Measurements from ENCODE around the gene FANCD2. TPM values are rescaled to one million over a fixed set of nuclear protein-coding genes. Genes with fewer than 3 reads are reported as not detected.
"Not testable (repeated sequence)": the region's sequence is repeated elsewhere in the genome, so short reads cannot be mapped to it uniquely, and the experiment has no call there.

FANCD2 gene
- polyA plus RNA-seq, 4 donors = 0.45 to 13.9 (median 4.4) TPM

GRCh38 chr3:10074666-10075065, 48.4 kb downstream of the FANCD2 start:
- Histone ChIP-seq H3K27me3 (ENCODE audit: control insufficient read depth in 3 of 3, insufficient read depth in 3 of 3, low read length in 3 of 3) (no peaks in the 10 kb centered on the region), H3K4me3 (ENCODE audit: low read depth in 1 of 3, low read length in 3 of 3) (no peak overlapping the region), H3K36me3 (ENCODE audit: control insufficient read depth in 3 of 3, insufficient read depth in 2 of 3, low read depth in 1 of 3, low read length in 3 of 3) (peaks cover 0 to 3% (median 0%) of the 10 kb centered on the region in 3 donors), H3K4me1 (ENCODE audit: control insufficient read depth in 3 of 3, insufficient read depth in 2 of 3, low read depth in 1 of 3, low read length in 2 of 3) (no peaks in the 10 kb centered on the region), H3K27ac (ENCODE audit: low read depth in 1 of 3, low read length in 2 of 3) (no peak overlapping the region), H3K9me3 (ENCODE audit: control insufficient read depth in 2 of 2, insufficient read depth in 1 of 2, low read depth in 1 of 2, low read length in 1 of 2) (no peaks in the 10 kb centered on the region)
- DNase-seq = no peak
- FAIRE-seq = no peak

GRCh38 chr3:10081871-10082270, 55.6 kb downstream of the FANCD2 start:
- no peaks in the 10 kb centered on the region for H3K27me3 ChIP-seq (ENCODE audit: control insufficient read depth in 3 of 3, insufficient read depth in 3 of 3, low read length in 3 of 3)
- peaks cover 0 to 4% (median 0%) of the 10 kb centered on the region in 3 donors for H3K36me3 ChIP-seq (ENCODE audit: control insufficient read depth in 3 of 3, insufficient read depth in 2 of 3, low read depth in 1 of 3, low read length in 3 of 3)
- DNase-seq = no peak
- WGBS, 3 donors = 96 to 100% (median 97%) methylated on average over 4 of the region's 4 CpGs
- no peak for FAIRE-seq
- no peak overlapping the region for H3K4me3 ChIP-seq (ENCODE audit: low read depth in 1 of 3, low read length in 3 of 3)
- no peaks in the 10 kb centered on the region for H3K9me3 ChIP-seq (ENCODE audit: control insufficient read depth in 2 of 2, insufficient read depth in 1 of 2, low read depth in 1 of 2, low read length in 1 of 2)
- no peaks in the 10 kb centered on the region for H3K4me1 ChIP-seq (ENCODE audit: control insufficient read depth in 3 of 3, insufficient read depth in 2 of 3, low read depth in 1 of 3, low read length in 2 of 3)
- no peak overlapping the region for H3K27ac ChIP-seq (ENCODE audit: low read depth in 1 of 3, low read length in 2 of 3)

GRCh38 chr3:10085738-10086137, 59.5 kb downstream of the FANCD2 start:
- Histone ChIP-seq H3K4me1 (ENCODE audit: control insufficient read depth in 3 of 3, insufficient read depth in 2 of 3, low read depth in 1 of 3, low read length in 2 of 3) (no peaks in the 10 kb centered on the region), H3K27ac (ENCODE audit: low read depth in 1 of 3, low read length in 2 of 3) (no peak overlapping the region), H3K36me3 (ENCODE audit: control insufficient read depth in 3 of 3, insufficient read depth in 2 of 3, low read depth in 1 of 3, low read length in 3 of 3) (peaks cover 0 to 4% (median 0%) of the 10 kb centered on the region in 3 donors), H3K9me3 (ENCODE audit: control insufficient read depth in 2 of 2, insufficient read depth in 1 of 2, low read depth in 1 of 2, low read length in 1 of 2) (no peaks in the 10 kb centered on the region), H3K4me3 (ENCODE audit: low read depth in 1 of 3, low read length in 3 of 3) (no peak overlapping the region), H3K27me3 (ENCODE audit: control insufficient read depth in 3 of 3, insufficient read depth in 3 of 3, low read length in 3 of 3) (no peaks in the 10 kb centered on the region)
- WGBS, 3 donors = 60 to 90% (median 67%) methylated on average over 1 of the region's 1 CpG
- no peak for DNase-seq
- FAIRE-seq = no peak

GRCh38 chr3:10088256-10088655, 62.0 kb downstream of the FANCD2 start:
- 49 to 73% (median 61%) methylated on average over 4 of the region's 4 CpGs for WGBS, 3 donors
- H3K4me3 ChIP-seq (ENCODE audit: low read depth in 1 of 3, low read length in 3 of 3) = no peak overlapping the region
- FAIRE-seq (no peak), DNase-seq (no peak)
- no peaks in the 10 kb centered on the region for H3K9me3 ChIP-seq (ENCODE audit: control insufficient read depth in 2 of 2, insufficient read depth in 1 of 2, low read depth in 1 of 2, low read length in 1 of 2)
- no peaks in the 10 kb centered on the region for H3K4me1 ChIP-seq (ENCODE audit: control insufficient read depth in 3 of 3, insufficient read depth in 2 of 3, low read depth in 1 of 3, low read length in 2 of 3)
- peaks cover 0 to 11% (median 0%) of the 10 kb centered on the region in 3 donors for H3K36me3 ChIP-seq (ENCODE audit: control insufficient read depth in 3 of 3, insufficient read depth in 2 of 3, low read depth in 1 of 3, low read length in 3 of 3)
- no peaks in the 10 kb centered on the region for H3K27me3 ChIP-seq (ENCODE audit: control insufficient read depth in 3 of 3, insufficient read depth in 3 of 3, low read length in 3 of 3)
- H3K27ac ChIP-seq (ENCODE audit: low read depth in 1 of 3, low read length in 2 of 3) = no peak overlapping the region

GRCh38 chr3:10090179-10090578, 63.9 kb downstream of the FANCD2 start:
- peak; percentile 72 to 79 for DNase-seq
- H3K27ac ChIP-seq (ENCODE audit: low read depth in 1 of 3, low read length in 2 of 3) = peak overlapping the region; percentile 40 to 80 (median 76)

GRCh38 chr3:10090774-10091173, 64.5 kb downstream of the FANCD2 start:
- peaks cover 0 to 11% (median 0%) of the 10 kb centered on the region in 3 donors for H3K36me3 ChIP-seq (ENCODE audit: control insufficient read depth in 3 of 3, insufficient read depth in 2 of 3, low read depth in 1 of 3, low read length in 3 of 3)
- H3K4me3 ChIP-seq (ENCODE audit: low read depth in 1 of 3, low read length in 3 of 3); FAIRE-seq; DNase-seq; H3K9me3 ChIP-seq (ENCODE audit: control insufficient read depth in 2 of 2, insufficient read depth in 1 of 2, low read depth in 1 of 2, low read length in 1 of 2); H3K27me3 ChIP-seq (ENCODE audit: control insufficient read depth in 3 of 3, insufficient read depth in 3 of 3, low read length in 3 of 3); H3K27ac ChIP-seq (ENCODE audit: low read depth in 1 of 3, low read length in 2 of 3); H3K4me1 ChIP-seq (ENCODE audit: control insufficient read depth in 3 of 3, insufficient read depth in 2 of 3, low read depth in 1 of 3, low read length in 2 of 3): not testable (repeated sequence)
- WGBS, 3 donors = 20 to 67% (median 65%) methylated on average over 1 of the region's 1 CpG

More at GRCh38 chr3:10090179-10090578, 63.9 kb downstream of the FANCD2 start:
- no peaks in the 10 kb centered on the region for H3K4me1 ChIP-seq (ENCODE audit: control insufficient read depth in 3 of 3, insufficient read depth in 2 of 3, low read depth in 1 of 3, low read length in 2 of 3)
- H3K9me3 ChIP-seq (ENCODE audit: control insufficient read depth in 2 of 2, insufficient read depth in 1 of 2, low read depth in 1 of 2, low read length in 1 of 2) = no peaks in the 10 kb centered on the region
- H3K4me3 ChIP-seq (ENCODE audit: low read depth in 1 of 3, low read length in 3 of 3) = no peak overlapping the region
- no peak for FAIRE-seq
- 14 to 74% (median 50%) methylated on average over 6 of the region's 6 CpGs for WGBS, 3 donors
- H3K36me3 ChIP-seq (ENCODE audit: control insufficient read depth in 3 of 3, insufficient read depth in 2 of 3, low read depth in 1 of 3, low read length in 3 of 3) = peaks cover 0 to 11% (median 0%) of the 10 kb centered on the region in 3 donors
- H3K27me3 ChIP-seq (ENCODE audit: control insufficient read depth in 3 of 3, insufficient read depth in 3 of 3, low read length in 3 of 3) = no peaks in the 10 kb centered on the region

- H3K27ac ChIP-seq (ENCODE audit: low read depth in 1 of 3, low read length in 2 of 3); H3K9me3 ChIP-seq (ENCODE audit: control insufficient read depth in 2 of 2, insufficient read depth in 1 of 2, low read depth in 1 of 2, low read length in 1 of 2); H3K36me3 ChIP-seq (ENCODE audit: control insufficient read depth in 3 of 3, insufficient read depth in 2 of 3, low read depth in 1 of 3, low read length in 3 of 3); FAIRE-seq; DNase-seq; H3K4me1 ChIP-seq (ENCODE audit: control insufficient read depth in 3 of 3, insufficient read depth in 2 of 3, low read depth in 1 of 3, low read length in 2 of 3); H3K27me3 ChIP-seq (ENCODE audit: control insufficient read depth in 3 of 3, insufficient read depth in 3 of 3, low read length in 3 of 3); H3K4me3 ChIP-seq (ENCODE audit: low read depth in 1 of 3, low read length in 3 of 3): not testable (repeated sequence)
- WGBS, 3 donors = 68 to 81% (median 80%) methylated on average over 1 to 2 of the region's 2 CpGs
These were observed 65.2 kb downstream of the FANCD2 start for GRCh38 chr3:10091387-10091786.

- FAIRE-seq (no peak), DNase-seq (no peak)
- peaks cover 0 to 7% (median 0%) of the 10 kb centered on the region in 3 donors for H3K36me3 ChIP-seq (ENCODE audit: control insufficient read depth in 3 of 3, insufficient read depth in 2 of 3, low read depth in 1 of 3, low read length in 3 of 3)
- WGBS, 3 donors = 96 to 100% (median 96%) methylated on average over 3 of the region's 3 CpGs
- no peaks in the 10 kb centered on the region for H3K4me1 ChIP-seq (ENCODE audit: control insufficient read depth in 3 of 3, insufficient read depth in 2 of 3, low read depth in 1 of 3, low read length in 2 of 3)
- H3K9me3 ChIP-seq (ENCODE audit: control insufficient read depth in 2 of 2, insufficient read depth in 1 of 2, low read depth in 1 of 2, low read length in 1 of 2) = no peaks in the 10 kb centered on the region
- H3K27ac ChIP-seq (ENCODE audit: low read depth in 1 of 3, low read length in 2 of 3) = no peak overlapping the region
- H3K27me3 ChIP-seq (ENCODE audit: control insufficient read depth in 3 of 3, insufficient read depth in 3 of 3, low read length in 3 of 3) = no peaks in the 10 kb centered on the region
- no peak overlapping the region for H3K4me3 ChIP-seq (ENCODE audit: low read depth in 1 of 3, low read length in 3 of 3)
These were observed 67.4 kb downstream of the FANCD2 start for GRCh38 chr3:10093678-10094077.

GRCh38 chr3:10099041-10099440, 72.8 kb downstream of the FANCD2 start:
- peaks cover 0 to 7% (median 0%) of the 10 kb centered on the region in 3 donors for H3K36me3 ChIP-seq (ENCODE audit: control insufficient read depth in 3 of 3, insufficient read depth in 2 of 3, low read depth in 1 of 3, low read length in 3 of 3)
- no peak overlapping the region for H3K4me3 ChIP-seq (ENCODE audit: low read depth in 1 of 3, low read length in 3 of 3)
- WGBS, 3 donors = 97 to 99% (median 97%) methylated on average over 5 of the region's 5 CpGs
- FAIRE-seq = no peak
- no peaks in the 10 kb centered on the region for H3K4me1 ChIP-seq (ENCODE audit: control insufficient read depth in 3 of 3, insufficient read depth in 2 of 3, low read depth in 1 of 3, low read length in 2 of 3)
- H3K27ac ChIP-seq (ENCODE audit: low read depth in 1 of 3, low read length in 2 of 3) = no peak overlapping the region
- no peak for DNase-seq
- H3K27me3 ChIP-seq (ENCODE audit: control insufficient read depth in 3 of 3, insufficient read depth in 3 of 3, low read length in 3 of 3) = no peaks in the 10 kb centered on the region
- no peaks in the 10 kb centered on the region for H3K9me3 ChIP-seq (ENCODE audit: control insufficient read depth in 2 of 2, insufficient read depth in 1 of 2, low read depth in 1 of 2, low read length in 1 of 2)
